ENCODE results near the gene SRP54. TPM values are rescaled to one million over a fixed set of nuclear protein-coding genes. Genes with fewer than 3 reads are reported as not detected.

Gene SRP54
- total and polyA plus RNA-seq, 2 of the 13 experiments (the other 11 are each of a cell fraction or from before 2014, with no cell fraction given): 42.2 to 207 TPM

GRCh38 chr14:35046048-35046750 is 63.4 kb downstream of the SRP54 start, which contains the start of gene FAM177A1 (continued):
- TF ChIP-seq HNRNPUL1 (IDR thresholded peaks at IDR 0.05; ENCODE audit: low read depth, low read length): peak; percentile 65; the same call in 1 of the 2 replicates
- peak; percentile 94 for TF ChIP-seq ZNF589 (CRISPR knock-in tag; conservative IDR thresholded peaks at IDR 0.05)
- TF ChIP-seq CBX2 (IDR thresholded peaks at IDR 0.05; ENCODE audit: low read depth, low read length): no peak
- TF ChIP-seq CBX2 (CRISPR knock-in tag; IDR thresholded peaks at IDR 0.05; ENCODE audit: low read depth): no peak; the same call in 1 of the 2 replicates
- peak; percentile 81 for TF ChIP-seq SP2 (CRISPR knock-in tag; IDR thresholded peaks at IDR 0.05)
- peak; percentile 95 for TF ChIP-seq SAFB2 (CRISPR knock-in tag; IDR thresholded peaks at IDR 0.05; ENCODE audit: borderline replicate concordance, low read depth)
- peak; percentile 93 for TF ChIP-seq PHF20 (CRISPR knock-in tag; IDR thresholded peaks at IDR 0.05)
- TF ChIP-seq CREM (IDR thresholded peaks at IDR 0.05): peak; percentile 98
- peak; percentile 85 for TF ChIP-seq CREM (CRISPR knock-in tag; IDR thresholded peaks at IDR 0.05)
- no peak; the same call in 1 of the 2 replicates for TF ChIP-seq ZNF362 (CRISPR knock-in tag; IDR thresholded peaks at IDR 0.05; ENCODE audit: borderline replicate concordance)
- peak; percentile 56 for TF ChIP-seq MTF1 (CRISPR knock-in tag; IDR thresholded peaks at IDR 0.05)
- TF ChIP-seq KLF9 (CRISPR knock-in tag; IDR thresholded peaks at IDR 0.05; ENCODE audit: low read depth): 0 out of 2 replicates have a peak, but pooled peaks have one; percentile 23
- peak; percentile 96 for TF ChIP-seq SAP130 (CRISPR knock-in tag; IDR thresholded peaks at IDR 0.05; ENCODE audit: low read depth)
- TF ChIP-seq CREB1 (IDR thresholded peaks at IDR 0.05): peak; percentile 100
- no peak; the same call in 1 of the 2 replicates for TF ChIP-seq CREB1 (CRISPR knock-in tag; IDR thresholded peaks at IDR 0.05)
- TF ChIP-seq KDM3A (CRISPR knock-in tag; IDR thresholded peaks at IDR 0.05; ENCODE audit: low read depth): peak; percentile 98
- peak; percentile 72 for TF ChIP-seq RAD21 (CRISPR knock-in tag; IDR thresholded peaks at IDR 0.05)
- no peak for TF ChIP-seq ZNF382 (CRISPR knock-in tag; IDR thresholded peaks at IDR 0.05; ENCODE audit: borderline replicate concordance)
- TF ChIP-seq FOXO1 (CRISPR knock-in tag; IDR thresholded peaks at IDR 0.05): peak; percentile 39; the same call in 1 of the 2 replicates
- peak; percentile 97; the same call in 1 of the 2 replicates for TF ChIP-seq ZNF543 (CRISPR knock-in tag; IDR thresholded peaks at IDR 0.05)
- TF ChIP-seq RBAK (CRISPR knock-in tag; IDR thresholded peaks at IDR 0.05): 0 out of 2 replicates have a peak, but pooled peaks have one; percentile 64
- no peak for TF ChIP-seq ZNF354B (CRISPR knock-in tag; IDR thresholded peaks at IDR 0.05)
- peak; percentile 25 for TF ChIP-seq HNRNPH1 (optimal IDR thresholded peaks at IDR 0.05; ENCODE audit: low read depth, low read length)
- TF ChIP-seq PRMT3 (CRISPR knock-in tag; IDR thresholded peaks at IDR 0.05; ENCODE audit: borderline replicate concordance, low read depth): peak; percentile 98
- peak; percentile 91; the same call in 1 of the 2 replicates for TF ChIP-seq EEA1 (CRISPR knock-in tag; IDR thresholded peaks at IDR 0.05; ENCODE audit: borderline replicate concordance)
- TF ChIP-seq ATF1 (CRISPR knock-in tag; IDR thresholded peaks at IDR 0.05): no peak; the same call in 1 of the 2 replicates
- TF ChIP-seq CREB3 (CRISPR knock-in tag; IDR thresholded peaks at IDR 0.05): peak; percentile 96
- peak; percentile 73; the same call in 1 of the 2 replicates for TF ChIP-seq FOXJ3 (CRISPR knock-in tag; IDR thresholded peaks at IDR 0.05; ENCODE audit: borderline replicate concordance)
- peak; percentile 79 for TF ChIP-seq MEF2D (CRISPR knock-in tag; IDR thresholded peaks at IDR 0.05)
- peak; percentile 94 for TF ChIP-seq KLF12 (CRISPR knock-in tag; IDR thresholded peaks at IDR 0.05; ENCODE audit: borderline replicate concordance)
- no peak; the same call in 1 of the 2 replicates for TF ChIP-seq ZNF510 (CRISPR knock-in tag; IDR thresholded peaks at IDR 0.05; ENCODE audit: low read depth)
- peak; percentile 99 for TF ChIP-seq SATB2 (CRISPR knock-in tag; IDR thresholded peaks at IDR 0.05)
- no peak for TF ChIP-seq FOXP1 (IDR thresholded peaks at IDR 0.05)
- no peak; the same call in 1 of the 2 replicates for TF ChIP-seq FOXP1 (CRISPR knock-in tag; IDR thresholded peaks at IDR 0.05)
